NCI-H226 (cell line): Measurements from ENCODE around the gene PPBP.
"Not testable (repeated sequence)": the region's sequence is repeated elsewhere in the genome, so short reads cannot be mapped to it uniquely, and the experiment has no call there.

Experiments
- DNase-seq: peaks from one replicate; pipeline ENCODE4 v3.0.0-alpha.2; 2015

The PPBP gene

GRCh38 chr4:73991742-73992000 is 3.7 kb upstream of the PPBP start:
- no peak for DNase-seq

- no peak for DNase-seq
These were observed 3.2 kb upstream of the PPBP start for GRCh38 chr4:73990988-73991741.

- no peak for DNase-seq
These were observed 1.9 kb upstream of the PPBP start for GRCh38 chr4:73989928-73990327.

- no peak for DNase-seq
These were observed 1.0 kb upstream of the PPBP start for GRCh38 chr4:73989031-73989430.

- no peak for DNase-seq
These were observed 2.5 kb downstream of the PPBP start for GRCh38 chr4:73985528-73985852.

- DNase-seq: no peak
These were observed 3.1 kb downstream of the PPBP start for GRCh38 chr4:73984736-73985527.

- not testable (repeated sequence) for DNase-seq
These were observed 6.8 kb downstream of the PPBP start for GRCh38 chr4:73981175-73981574.

GRCh38 chr4:73979407-73979957 is 8.5 kb downstream of the PPBP start:
- DNase-seq: no peak

- peak; percentile 63 for DNase-seq
These were observed 9.1 kb downstream of the PPBP start for GRCh38 chr4:73978886-73979285.

- no peak for DNase-seq
These were observed 11.3 kb downstream of the PPBP start for GRCh38 chr4:73976716-73977115.

- no peak for DNase-seq
These were observed 11.8 kb downstream of the PPBP start for GRCh38 chr4:73976217-73976616.

GRCh38 chr4:73974352-73974751 is 13.6 kb downstream of the PPBP start:
- no peak for DNase-seq

GRCh38 chr4:73970945-73971344 is 17.0 kb downstream of the PPBP start:
- DNase-seq: no peak

- no peak for DNase-seq
These were observed 18.0 kb downstream of the PPBP start for GRCh38 chr4:73970011-73970410.

GRCh38 chr4:73967866-73968265 is 20.1 kb downstream of the PPBP start:
- DNase-seq: no peak

- no peak for DNase-seq
These were observed 23.0 kb downstream of the PPBP start for GRCh38 chr4:73964862-73965611.

GRCh38 chr4:73962724-73963123 is 25.3 kb downstream of the PPBP start:
- no peak for DNase-seq

- DNase-seq: not testable (repeated sequence)
These were observed 28.9 kb downstream of the PPBP start for GRCh38 chr4:73959041-73959440.

- no peak for DNase-seq
These were observed 35.6 kb downstream of the PPBP start for GRCh38 chr4:73952352-73952751.

GRCh38 chr4:73950376-73950920 is 37.5 kb downstream of the PPBP start:
- DNase-seq: not testable (repeated sequence)

GRCh38 chr4:73948990-73949706 is 38.8 kb downstream of the PPBP start:
- no peak for DNase-seq

- DNase-seq: no peak
These were observed 39.7 kb downstream of the PPBP start for GRCh38 chr4:73948291-73948690.
